Stimulated activated CD8-positive, alpha-beta memory T cell treated with anti-CD3 and anti-CD28 coated beads, Interleukin-12 subunit alpha, Interleukin-12 subunit beta, amount 100 ng/mL, for 4 hours (primary cell): ENCODE results near the gene DLL4.
"Not testable (repeated sequence)": the region's sequence is repeated elsewhere in the genome, so short reads cannot be mapped to it uniquely, and the experiment has no call there.

Experiments
- DNase-seq: peaks from one replicate; pipeline ENCODE4 v3.0.0-alpha.2; 2020; ENCODE audit warnings: low read depth

The DLL4 gene

DNA sequence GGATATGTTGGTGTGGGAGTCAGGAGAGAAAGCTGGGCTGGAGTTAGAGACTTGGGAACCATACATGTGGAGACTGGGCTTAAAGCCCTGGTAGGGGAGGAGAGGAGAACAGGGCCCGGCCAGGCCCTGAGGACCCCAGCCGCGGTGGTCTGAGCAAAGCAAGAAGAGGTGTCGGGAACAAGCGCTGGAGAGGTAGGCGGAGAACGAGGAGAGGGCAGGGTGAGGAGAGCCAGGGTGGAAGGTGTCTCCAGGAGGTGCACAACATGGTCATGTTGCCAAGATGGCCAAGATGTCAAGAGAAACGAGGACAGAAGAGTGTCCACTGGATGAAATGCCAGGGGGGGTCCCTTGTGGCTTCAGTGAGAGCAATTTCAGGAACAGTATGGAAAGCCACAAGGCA, 29.6 kb downstream of the DLL4 start:
- no peak for DNase-seq

DNA sequence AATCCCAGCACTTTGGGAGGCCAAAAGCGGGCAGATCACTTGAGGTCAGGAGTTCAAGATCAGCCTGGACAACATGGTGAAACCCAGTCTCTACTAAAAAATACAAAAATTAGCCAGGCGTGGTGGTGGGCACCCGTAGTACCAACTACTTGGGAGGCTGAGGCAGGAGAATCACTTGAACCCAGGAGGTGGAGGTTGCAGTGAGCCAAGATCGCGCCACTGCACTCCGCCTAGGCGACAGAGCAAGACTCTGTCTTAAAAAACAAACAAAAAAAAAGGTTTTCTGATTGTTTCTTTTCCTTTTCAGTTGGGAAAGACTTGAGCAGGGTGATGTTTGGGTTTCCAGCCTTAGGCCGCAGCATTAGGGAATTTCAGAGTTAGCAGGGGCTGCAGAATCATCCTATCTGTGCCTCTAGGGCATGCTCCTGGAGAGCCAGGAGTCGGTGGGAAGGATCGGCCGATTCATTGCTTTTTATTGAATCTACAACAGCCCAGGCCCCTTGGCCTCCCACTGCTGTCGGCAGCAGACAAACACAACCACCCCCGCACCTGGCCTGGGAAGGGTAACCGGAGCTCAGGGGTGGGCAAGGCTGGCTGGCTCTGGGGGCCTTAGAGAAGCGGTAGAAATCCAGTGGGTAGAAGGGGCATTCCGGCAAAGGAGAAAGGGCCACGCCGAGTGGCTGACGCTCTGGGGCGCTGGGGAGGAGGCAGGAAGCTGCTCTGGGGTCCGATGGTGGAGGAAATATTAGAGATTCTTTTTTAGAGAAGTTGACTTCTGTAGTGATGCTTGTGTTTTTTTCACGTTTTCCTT, 30.4 kb downstream of the DLL4 start:
- no peak for DNase-seq

DNA sequence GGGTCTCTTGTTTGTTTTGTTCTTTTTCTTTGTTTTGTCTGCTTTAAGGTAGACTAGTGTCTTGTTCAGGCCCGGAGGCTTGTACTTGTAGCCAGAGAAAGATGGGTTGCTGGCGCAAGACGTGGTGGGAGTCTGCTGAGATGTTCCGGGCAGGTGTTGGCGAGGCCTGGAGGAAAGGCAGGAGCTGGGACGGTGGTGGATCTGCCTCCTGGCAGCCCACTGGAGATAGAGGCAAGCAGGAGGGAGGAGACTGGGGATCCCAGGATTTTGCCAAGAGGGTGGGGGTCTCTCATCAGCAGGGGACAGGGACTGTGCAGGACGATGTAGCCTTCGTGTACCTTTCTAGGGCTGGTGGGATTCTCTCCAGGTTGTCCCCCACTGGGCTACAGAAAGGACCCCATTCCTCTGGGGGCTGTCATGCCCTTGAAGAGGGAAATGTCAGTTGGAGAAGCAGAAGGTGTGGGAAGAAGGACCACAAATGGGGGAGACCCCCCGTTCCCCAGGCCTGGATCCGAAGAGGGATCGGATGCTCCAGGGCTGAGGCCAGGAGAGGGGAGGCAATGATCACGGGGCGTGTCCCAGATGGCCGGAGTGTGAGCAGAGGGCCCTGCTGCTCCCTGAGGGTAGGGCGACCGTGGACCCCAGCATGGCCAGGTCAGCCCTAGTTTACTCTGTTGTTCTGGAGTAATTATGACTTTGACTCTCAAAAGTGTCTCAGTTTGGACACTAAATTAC, 31.2 kb downstream of the DLL4 start:
- no peak for DNase-seq

DNA sequence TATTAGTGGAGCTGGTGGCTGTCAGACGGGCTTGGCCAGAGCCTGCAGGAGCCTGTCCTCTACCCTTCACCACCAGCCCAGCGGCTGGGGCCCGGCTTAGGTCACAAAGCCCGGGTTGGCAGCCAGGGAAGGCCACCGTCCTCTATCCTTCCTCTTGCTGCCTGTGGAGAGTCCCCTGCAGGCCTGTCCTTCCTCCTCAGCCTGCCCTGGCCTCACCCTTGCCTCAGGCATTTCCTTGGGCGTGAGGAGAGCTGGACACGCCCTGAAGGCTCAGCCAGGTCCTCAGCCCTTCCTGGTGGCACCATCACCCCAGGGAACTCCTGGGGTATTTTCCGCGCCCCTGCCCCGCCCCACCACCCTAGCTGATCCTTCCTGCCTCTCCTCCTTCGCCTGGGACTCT, 31.8 kb downstream of the DLL4 start:
- DNase-seq, result no peak

DNA sequence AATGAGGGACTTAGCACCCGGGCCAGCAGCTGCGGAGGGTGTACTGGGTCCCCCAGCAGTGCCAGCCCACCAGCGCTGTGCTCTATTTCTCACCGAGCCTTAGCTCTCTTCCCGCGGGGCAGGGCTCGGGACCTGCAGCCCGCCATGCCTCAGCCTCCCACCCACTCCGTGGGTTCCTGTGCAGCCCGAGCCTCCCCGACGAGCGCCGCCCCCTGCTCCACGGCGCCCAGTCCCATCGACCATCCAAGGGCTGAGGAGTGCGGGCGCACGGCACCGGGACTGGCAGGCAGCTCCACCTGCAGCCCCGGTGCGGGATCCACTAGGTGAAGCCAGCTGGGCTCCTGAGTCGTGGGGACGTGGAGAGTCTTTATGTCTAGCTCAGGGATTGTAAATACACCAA, 32.6 kb downstream of the DLL4 start:
- DNase-seq, result not testable (repeated sequence)

DNA sequence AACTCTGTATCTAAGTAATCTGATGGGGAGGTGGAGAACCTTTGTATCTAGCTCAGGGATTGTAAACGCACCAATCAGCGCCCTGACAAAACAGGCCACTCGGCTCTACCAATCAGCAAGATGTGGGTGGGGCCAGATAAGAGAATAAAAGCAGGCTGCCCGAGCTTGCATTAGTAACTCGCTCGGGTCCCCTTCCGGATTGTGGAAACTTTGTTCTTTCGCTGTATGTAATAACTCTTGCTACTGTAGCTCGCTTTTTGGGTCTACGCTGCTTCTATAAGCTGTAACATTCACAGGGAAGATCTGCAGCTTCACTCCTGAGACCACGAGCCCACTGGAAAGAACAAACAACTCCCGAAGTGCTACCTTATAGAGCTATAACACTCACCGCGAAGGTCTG, 33.2 kb downstream of the DLL4 start:
- not testable (repeated sequence) for DNase-seq

DNA sequence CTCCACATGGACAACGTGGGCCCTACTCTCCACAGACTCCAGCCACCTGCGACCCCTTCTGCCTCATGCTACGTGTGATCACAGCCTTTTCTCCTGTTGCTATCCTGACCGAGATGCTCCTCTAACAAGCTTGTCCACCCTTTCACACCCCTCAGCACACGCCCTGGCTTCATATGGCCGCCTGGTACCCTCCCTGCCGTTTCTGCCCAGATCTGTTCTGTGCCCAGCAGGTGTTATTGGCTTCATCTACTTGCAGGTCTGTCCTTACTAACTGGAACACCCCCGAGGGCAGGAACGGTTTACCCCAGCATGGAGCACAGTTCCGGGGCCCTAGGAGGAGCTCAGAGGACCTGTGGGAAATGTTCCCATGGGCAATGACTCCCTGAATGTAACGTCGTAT, 34.1 kb downstream of the DLL4 start:
- no peak for DNase-seq

DNA sequence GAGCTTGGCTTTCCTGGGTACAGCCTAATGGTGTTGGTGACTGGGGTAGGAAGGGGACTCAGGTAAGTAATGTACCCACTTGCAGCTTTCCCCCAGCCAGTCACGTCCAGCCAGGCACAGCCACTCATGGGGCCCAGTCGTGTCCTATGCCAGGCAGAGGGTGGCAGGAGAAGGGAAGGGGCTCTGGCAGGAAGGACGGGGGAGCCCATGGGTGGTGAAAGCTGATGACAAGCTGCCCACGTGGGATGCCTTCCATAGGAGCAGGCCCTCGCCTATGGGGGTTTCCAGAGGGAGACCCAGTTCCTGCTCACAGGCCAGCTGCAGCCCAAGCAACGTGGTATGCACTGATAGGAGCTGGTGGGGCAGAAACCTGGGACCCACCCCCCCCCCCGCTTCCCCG, 34.9 kb downstream of the DLL4 start:
- no peak for DNase-seq

DNA sequence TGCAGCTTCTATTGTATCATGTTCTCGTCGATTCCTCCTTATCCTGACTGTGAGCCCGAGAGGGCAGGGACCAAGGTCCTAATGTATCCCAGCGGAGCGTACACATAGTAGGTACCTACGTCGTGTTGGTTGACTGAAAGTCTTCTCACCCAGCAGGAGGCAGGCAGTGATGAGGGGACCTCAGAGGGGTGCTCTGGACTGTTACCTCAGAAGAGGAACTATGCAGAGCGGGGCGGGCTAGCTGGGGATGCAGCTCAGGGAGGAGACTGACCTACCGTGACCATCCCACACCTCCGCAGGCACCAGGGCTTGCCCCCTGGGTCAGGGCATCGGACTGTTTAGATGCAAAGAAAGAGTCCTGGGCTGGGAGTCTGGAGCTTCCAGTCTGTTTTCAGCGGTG, 35.5 kb downstream of the DLL4 start:
- DNase-seq, result no peak

DNA sequence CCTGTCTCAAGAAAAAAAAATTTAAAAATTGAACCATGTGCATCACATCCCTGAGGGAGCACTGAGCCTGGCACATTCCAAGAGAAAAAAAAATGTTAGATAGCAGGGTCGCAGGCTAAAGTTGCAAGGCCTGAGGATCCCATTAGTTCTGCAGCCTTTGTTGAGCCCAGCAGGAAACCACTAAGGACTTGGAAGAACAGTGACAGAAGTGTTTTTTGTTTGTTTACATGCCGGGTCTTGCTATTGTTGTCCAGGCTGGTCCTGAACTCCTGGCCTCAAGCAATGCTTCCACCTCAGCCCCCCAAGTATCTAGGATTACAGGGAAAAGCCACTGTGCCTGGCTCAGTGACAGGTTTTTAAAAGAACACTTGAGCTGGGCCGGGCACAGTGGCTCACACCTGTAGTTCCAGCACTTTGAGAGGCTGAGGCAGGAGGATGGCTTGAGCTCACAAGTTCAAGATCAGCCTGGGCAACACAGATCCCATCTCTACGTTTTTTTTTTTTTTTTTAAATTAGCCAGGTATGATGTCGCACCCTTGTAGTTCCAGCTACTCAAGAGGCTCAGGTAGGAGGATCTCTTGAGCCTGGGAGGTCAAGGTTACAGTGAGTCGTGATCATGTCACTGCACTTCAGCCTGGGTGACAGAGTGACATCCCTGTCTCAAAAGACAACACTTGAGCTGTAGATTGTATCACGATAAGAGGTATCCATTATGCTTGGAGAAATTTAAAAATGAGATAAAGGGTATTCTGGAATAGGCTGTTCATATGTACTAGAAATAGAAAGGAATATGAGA, 39.3 kb downstream of the DLL4 start:
- no peak for DNase-seq

DNA sequence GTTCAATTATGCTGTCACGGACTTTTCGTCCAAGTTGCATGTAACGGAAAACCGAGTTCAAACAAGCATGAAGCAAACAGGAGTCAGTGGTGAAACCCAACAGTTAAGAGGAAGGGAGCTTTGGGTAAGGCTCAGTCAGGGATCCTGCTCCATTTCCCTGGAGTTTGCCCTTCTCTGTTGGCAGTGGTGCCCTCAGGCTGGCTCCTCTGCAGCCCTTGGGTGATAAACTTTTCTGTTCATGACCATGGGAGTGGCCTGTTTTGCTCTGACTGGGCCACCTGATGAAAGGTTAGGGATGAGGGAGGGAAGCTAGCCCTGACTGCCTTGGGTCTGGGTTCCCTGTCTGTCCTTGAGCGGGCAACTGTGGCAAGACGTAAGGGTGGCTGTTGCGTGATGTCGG, 40.2 kb downstream of the DLL4 start:
- no peak for DNase-seq

DNA sequence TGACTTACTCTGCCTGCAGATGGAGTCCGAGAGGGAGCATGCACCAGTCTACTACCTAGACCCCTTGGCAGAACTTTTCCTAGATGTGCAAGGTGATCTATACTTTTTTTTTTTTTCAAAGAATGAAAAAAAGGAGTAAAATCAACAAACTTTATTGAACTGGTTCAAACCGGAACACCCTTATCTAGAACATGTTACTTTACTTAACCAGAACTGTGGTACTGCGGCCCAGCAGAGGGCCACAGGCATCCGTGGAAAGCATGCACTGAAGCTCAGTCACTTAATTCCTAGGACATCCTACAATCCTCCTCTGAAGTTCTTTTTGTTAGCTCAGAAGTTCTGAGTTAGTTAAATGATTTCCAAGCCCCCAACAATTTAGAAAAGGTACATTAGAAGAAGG, 45.7 kb downstream of the DLL4 start:
- DNase-seq, result no peak

DNA sequence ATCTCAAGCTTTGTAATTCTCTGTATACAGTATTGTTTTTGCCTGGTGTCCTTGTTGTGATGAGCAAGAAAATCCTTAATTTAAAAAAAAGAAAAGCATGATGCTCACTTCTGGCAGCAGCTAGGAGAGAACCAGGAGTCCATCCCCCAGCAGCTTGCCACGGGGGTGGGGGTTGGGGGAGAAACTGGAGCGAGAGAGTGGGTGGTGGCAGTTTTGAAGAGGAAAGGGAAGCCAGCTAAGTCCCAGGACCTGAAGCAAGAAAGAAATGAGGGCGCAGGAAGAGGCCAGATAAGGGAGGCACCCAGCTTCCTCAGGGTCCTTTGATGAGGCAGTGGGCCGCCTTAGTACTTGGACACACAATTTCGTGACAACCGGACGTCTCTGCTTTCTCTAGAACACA, 47.7 kb downstream of the DLL4 start:
- DNase-seq, result no peak

DNA sequence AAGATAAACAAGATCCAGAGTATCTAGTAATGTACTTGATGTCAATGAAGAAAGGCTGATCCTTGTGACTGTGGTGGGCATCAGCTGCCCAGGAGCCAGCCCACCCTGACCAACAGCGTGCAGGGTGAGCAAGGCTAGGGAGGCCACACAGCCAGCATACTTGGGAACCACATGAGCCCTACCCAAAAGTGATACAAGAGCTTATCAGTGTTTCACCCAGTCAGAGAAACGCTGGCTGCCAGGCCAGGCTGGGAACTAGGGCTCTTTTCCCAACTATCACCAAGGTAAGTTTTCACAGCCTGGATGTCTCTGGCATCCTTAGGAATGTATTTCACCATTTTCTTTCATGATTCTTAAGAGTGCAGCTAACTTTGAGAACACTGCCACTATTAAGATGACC, 49.0 kb downstream of the DLL4 start:
- DNase-seq, result no peak

DNA sequence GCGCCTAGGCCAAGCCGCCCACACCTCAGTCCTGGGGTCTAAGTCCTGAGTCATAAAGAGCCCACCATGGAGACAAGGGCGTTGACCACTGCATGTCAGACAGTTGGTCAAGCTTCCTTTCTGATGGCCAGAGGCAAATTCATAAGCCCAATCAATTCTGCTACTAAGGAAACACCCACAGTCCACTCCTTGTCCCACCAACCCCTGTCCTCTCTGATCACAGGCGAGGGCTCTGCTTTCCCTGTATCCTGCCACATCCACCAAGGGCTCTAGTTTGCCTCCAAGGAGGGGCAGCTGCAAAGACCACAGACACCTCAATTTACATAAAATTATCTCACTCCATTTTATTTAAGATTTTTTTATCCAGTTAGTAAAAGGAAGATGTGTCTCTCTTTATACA, 49.4 kb downstream of the DLL4 start:
- no peak for DNase-seq

DNA sequence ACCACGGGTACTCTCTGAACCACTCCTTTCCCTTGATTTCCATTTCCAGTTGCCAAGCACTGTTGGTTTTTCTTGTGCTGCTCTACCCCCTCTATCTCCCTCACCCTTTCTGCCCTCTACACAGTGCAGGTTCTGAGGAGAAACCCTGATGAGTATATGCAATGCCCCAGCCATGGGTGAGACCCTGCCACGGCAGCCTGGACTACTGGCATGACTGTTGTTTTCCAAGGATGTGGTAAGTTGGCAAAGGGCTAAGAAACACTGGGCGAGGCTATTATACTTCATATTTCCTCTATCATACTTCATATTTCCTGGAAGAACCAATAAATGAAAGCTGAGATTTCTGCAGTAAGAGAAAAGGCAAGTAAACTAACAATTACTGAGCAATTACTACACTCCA, 52.0 kb downstream of the DLL4 start:
- DNase-seq, result no peak

DNA sequence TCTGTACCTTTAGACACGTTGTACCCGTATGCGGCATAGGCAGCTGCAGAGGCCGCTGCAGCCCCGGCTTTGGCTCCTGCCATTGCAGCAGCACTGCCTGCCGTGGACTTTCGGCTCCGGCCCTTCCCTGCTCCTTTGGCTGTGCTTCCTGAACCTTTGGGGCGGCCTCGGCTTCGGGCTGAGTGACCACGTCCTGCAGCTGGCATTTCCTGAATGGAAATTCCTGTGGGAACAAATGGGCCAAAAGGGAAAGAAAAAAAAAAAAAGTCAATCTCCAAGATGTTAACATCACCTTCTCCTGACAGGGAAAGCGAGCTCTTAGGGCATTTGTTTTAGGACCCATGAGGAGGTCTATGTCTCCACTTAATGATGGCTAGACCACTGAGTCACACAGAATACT, 53.7 kb downstream of the DLL4 start:
- DNase-seq, result no peak

DNA sequence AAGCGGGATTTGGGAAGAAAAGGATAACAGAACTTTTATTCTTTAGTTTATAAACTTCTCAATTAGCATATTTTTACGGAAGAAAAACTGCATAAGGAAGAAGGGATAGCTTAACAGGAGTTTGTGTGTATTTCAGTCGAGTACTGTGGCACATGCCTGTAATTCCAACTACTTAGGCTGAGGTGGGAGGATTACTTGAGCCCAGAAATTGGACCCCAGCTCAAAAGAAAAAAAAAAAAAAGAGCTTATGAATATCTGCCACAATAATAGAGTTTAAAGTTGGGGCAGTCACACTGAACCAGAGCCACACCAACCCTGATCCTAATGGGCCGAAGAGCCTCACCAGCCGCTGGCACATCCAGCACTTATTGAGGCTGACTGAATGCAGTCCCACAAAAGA, 55.3 kb downstream of the DLL4 start:
- DNase-seq, result no peak

DNA sequence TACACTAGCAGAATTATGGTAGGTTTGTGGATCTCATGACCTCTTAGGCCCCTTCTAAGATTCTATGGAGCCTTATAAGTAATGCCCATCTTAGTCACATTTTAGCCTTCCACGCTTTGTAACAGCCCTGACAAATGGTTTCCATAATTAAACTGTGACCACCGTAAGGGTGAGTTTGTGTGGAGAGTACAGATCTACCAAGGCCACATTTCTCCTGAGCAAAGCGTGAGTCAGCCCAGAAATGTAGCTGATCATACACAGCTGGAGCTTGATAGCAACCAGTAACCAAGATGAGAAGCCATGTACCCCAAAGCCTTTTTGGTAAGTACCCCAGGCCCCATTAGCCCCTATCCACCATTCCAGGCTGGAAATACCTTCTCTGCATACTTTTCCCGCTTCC, 55.8 kb downstream of the DLL4 start:
- DNase-seq, result no peak

DNA sequence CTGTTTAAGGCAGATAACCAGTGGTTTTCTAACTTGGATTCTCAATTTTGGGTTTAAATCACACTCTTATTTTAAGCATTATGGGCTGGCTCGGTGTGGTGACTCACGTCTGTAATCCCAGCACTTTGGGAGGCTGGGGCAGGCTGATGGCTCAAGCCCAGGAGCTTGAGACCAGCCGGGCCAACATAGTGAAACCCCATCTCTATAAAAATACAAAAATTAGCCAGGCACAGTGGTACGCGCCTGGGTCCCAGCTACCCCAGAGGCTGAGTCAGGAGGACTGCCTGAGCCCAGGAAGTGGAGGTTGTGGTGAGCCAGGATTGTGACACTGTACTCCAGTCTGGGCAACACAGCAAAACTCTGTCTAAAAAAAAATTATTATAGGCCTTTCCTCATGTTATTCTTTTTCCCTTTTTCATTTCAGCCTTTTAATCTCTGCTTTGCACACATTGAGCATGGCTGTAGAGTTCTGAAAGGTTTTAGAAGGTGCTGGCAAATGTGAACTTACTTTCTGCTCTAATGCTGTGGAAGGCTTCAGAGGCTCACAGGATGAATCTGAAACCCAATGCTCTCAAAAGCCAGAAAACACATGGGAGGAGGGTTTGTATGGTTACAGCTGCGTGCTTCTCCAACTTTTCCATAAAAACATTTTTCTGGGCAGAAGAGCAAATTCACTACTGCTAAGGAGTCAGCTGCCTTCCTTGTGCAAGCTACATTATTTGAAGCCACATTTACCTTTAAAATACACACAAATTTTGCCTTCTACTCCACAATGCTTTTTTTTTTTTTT, 56.6 kb downstream of the DLL4 start:
- DNase-seq, result no peak

DNA sequence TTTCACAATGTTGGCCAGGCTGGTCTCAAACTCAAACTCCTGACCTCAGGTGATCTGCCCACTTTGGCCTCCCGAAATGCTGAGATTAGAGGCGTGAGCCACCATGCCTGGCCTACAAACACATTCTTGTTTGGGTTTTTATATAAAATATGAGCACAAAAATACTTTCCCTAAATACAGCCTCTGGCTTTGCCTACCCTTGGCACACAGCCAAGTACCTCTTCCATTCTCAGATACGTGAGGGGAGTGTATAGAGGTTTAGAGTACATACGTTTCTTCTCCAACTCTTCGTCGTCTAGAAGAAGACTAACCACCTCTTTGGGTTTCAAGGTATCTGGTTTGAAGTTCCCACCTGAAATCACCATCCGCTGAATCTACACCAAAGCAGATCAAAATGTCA, 57.7 kb downstream of the DLL4 start:
- no peak for DNase-seq

DNA sequence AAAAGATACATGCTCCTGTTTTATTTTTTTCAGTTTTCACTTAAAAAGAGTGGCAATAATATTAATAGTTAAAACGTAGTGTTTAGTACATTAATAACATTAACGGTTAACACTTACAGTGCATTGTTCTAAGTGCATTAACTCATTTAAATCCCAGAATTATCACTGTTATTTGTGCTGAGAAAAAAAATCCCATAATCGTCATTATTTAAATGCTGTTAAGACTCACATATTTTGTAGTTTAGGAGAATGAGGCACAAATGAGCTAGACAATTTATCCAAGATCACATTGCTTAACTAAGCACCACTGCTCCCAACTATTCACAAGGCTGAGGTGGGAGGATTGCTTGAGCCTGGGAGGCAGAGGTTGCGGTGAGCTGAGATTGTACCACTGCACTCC, 59.0 kb downstream of the DLL4 start:
- DNase-seq, result no peak
